ENCODE results near the gene TMEM82. TPM values are rescaled to one million over a fixed set of nuclear protein-coding genes. Genes with fewer than 3 reads are reported as not detected.

The TMEM82 gene
- total and polyA plus RNA-seq, 2 experiments from 2014 or later, result 11.9 to 16.4 TPM

DNA sequence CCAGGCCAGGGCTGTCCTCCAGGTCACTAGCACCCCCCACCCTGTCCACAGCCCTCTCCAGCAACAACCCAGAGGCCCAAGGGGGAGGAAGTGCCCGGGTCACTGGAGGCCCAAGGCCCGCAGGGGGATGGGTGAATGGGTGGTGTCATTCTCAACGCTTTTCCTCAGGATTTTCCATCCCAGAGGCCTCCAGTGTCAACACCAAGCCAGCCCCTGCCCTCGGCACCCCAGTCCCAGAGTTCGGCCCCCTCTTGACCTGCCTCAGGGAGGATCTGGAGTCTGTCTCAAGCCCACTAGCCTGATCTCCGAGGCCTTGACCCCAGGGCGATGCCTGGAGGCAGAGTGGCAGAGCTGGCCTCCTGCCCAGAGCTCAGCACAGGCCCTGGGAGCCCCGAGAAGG, 5.1 kb downstream of the TMEM82 start:
- Histone ChIP-seq H3K27me3 (no peaks in the 10 kb centered on the region), H3K4me2 (no peak overlapping the region), H3K9me2 (replicated peaks; ENCODE audit: insufficient read depth) (no peaks in the 10 kb centered on the region), H4K20me1 (ENCODE audit: insufficient read depth, poor library complexity, severe bottlenecking) (no peaks in the 10 kb centered on the region), H3K36me3 (replicated peaks; ENCODE audit: insufficient read depth, low read depth) (no peaks in the 10 kb centered on the region), H3K9me3 (ENCODE audit: low read depth) (no peaks in the 10 kb centered on the region), H2AFZ (no peak overlapping the region), H3K4me1 (ENCODE audit: insufficient read depth) (peaks cover 7% of the 10 kb centered on the region), H3K4me3 (no peak overlapping the region), H3K79me2 (no peaks in the 10 kb centered on the region), H3K27ac (no peak overlapping the region)
- no peak for DNase-seq (ENCODE audit: low spot score)
- TF ChIP-seq, protein P1, sequence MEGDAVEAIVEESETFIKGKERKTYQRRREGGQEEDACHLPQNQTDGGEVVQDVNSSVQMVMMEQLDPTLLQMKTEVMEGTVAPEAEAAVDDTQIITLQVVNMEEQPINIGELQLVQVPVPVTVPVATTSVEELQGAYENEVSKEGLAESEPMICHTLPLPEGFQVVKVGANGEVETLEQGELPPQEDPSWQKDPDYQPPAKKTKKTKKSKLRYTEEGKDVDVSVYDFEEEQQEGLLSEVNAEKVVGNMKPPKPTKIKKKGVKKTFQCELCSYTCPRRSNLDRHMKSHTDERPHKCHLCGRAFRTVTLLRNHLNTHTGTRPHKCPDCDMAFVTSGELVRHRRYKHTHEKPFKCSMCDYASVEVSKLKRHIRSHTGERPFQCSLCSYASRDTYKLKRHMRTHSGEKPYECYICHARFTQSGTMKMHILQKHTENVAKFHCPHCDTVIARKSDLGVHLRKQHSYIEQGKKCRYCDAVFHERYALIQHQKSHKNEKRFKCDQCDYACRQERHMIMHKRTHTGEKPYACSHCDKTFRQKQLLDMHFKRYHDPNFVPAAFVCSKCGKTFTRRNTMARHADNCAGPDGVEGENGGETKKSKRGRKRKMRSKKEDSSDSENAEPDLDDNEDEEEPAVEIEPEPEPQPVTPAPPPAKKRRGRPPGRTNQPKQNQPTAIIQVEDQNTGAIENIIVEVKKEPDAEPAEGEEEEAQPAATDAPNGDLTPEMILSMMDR (IDR thresholded peaks at IDR 0.05; ENCODE audit: poor library complexity), result no peak
- TF ChIP-seq EZH2 (IDR thresholded peaks at IDR 0.05; ENCODE audit: borderline replicate concordance), result no peak
- no peak for TF ChIP-seq EZH2phosphoT487 (IDR thresholded peaks at IDR 0.05; ENCODE audit: low read depth, severe bottlenecking, unreplicated experiment)
- WGBS (ENCODE audit: low lambda C conversion rate, missing lambda C conversion rate), result 55% methylated on average over 8 of the region's 8 CpGs

DNA sequence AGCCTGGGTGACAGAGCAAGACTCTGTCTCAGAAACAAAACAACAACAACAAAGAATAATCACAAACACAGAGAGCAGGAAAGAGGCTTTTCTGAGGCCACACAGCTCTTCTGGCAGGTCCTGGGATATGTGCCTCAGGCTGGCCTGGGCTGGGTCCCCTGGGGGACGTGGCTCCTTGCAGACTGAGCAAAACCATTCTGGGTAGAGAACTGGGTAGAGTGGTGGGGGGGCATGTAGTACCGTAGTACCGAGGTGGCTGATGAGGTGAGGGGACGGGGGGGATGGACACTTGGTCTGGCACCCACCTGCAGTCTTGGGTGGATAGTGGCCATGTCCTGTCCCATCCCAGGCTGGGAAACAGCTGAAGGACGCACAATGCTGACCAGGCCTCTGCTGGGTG, 6.0 kb downstream of the TMEM82 start:
- Histone ChIP-seq H3K4me2 (no peak overlapping the region), H3K27ac (no peak overlapping the region), H3K79me2 (no peaks in the 10 kb centered on the region), H3K9me3 (ENCODE audit: low read depth) (no peaks in the 10 kb centered on the region), H3K36me3 (replicated peaks; ENCODE audit: insufficient read depth, low read depth) (no peaks in the 10 kb centered on the region), H3K9me2 (replicated peaks; ENCODE audit: insufficient read depth) (no peaks in the 10 kb centered on the region), H3K4me3 (no peak overlapping the region), H2AFZ (no peak overlapping the region), H4K20me1 (ENCODE audit: insufficient read depth, poor library complexity, severe bottlenecking) (no peaks in the 10 kb centered on the region), H3K27me3 (no peaks in the 10 kb centered on the region), H3K4me1 (ENCODE audit: insufficient read depth) (peaks cover 7% of the 10 kb centered on the region)
- TF ChIP-seq EZH2phosphoT487 (IDR thresholded peaks at IDR 0.05; ENCODE audit: low read depth, severe bottlenecking, unreplicated experiment) (no peak), EZH2 (IDR thresholded peaks at IDR 0.05; ENCODE audit: borderline replicate concordance) (no peak)
- TF ChIP-seq, protein P1 (IDR thresholded peaks at IDR 0.05; ENCODE audit: poor library complexity), result no peak
- 84% methylated on average over 5 of the region's 5 CpGs for WGBS (ENCODE audit: low lambda C conversion rate, missing lambda C conversion rate)
- DNase-seq (ENCODE audit: low spot score), result no peak

DNA sequence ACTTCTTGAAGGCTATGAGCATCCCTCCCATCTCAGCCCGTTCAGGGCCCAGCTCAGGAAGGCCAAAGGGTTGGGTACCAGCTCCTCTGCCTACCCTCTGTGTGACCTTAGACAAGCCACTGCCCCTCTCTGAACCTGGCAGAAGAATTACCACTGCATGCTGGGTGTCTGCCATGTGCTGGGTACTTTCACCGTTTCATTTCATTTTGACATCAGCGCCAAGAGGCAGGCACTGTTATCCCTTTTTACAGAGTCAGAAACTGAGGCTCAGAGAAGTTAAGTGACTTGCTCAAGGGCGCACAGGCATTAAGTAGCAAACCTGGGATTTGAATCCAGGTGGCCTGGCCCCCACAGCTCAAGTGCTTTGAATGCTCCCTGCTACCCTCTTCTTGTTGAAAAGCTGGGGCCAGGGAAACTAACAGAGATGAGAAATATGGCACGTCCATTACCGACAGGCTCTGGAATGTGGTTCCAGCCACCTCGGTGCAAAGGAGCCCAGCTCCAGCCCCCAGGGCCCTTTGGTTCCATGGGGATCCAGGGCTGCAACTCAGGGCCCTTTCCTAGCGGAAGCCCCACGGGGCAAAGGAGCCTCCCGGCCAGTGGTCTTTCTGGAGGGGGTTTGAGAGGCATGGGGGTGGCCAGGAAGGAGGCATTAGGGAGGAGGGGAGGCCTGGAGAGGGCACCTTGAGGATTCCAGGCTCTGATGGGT, 6.5 kb downstream of the TMEM82 start:
- Histone ChIP-seq H3K9me2 (replicated peaks; ENCODE audit: insufficient read depth) (no peaks in the 10 kb centered on the region), H2AFZ (no peak overlapping the region), H4K20me1 (ENCODE audit: insufficient read depth, poor library complexity, severe bottlenecking) (no peaks in the 10 kb centered on the region), H3K79me2 (no peaks in the 10 kb centered on the region), H3K4me3 (no peak overlapping the region), H3K9me3 (ENCODE audit: low read depth) (no peaks in the 10 kb centered on the region), H3K27me3 (no peaks in the 10 kb centered on the region), H3K36me3 (replicated peaks; ENCODE audit: insufficient read depth, low read depth) (no peaks in the 10 kb centered on the region), H3K4me2 (no peak overlapping the region), H3K27ac (no peak overlapping the region), H3K4me1 (ENCODE audit: insufficient read depth) (peaks cover 7% of the 10 kb centered on the region)
- DNase-seq (ENCODE audit: low spot score), result no peak
- TF ChIP-seq, protein P1 (IDR thresholded peaks at IDR 0.05; ENCODE audit: poor library complexity), result no peak
- TF ChIP-seq EZH2 (IDR thresholded peaks at IDR 0.05; ENCODE audit: borderline replicate concordance) (no peak), EZH2phosphoT487 (IDR thresholded peaks at IDR 0.05; ENCODE audit: low read depth, severe bottlenecking, unreplicated experiment) (no peak)
- WGBS (ENCODE audit: low lambda C conversion rate, missing lambda C conversion rate), result 79% methylated on average over 10 of the region's 10 CpGs

Data from hepatocyte (in vitro differentiated cells).